ENCODE measurements around the gene LARP4.

GRCh38 chr12:50404307-50404706, 3.6 kb downstream of the LARP4 start:
- TF ChIP-seq CTCF (conservative IDR thresholded peaks at IDR 0.05 in 1 of 2, IDR thresholded peaks at IDR 0.05 in 1 of 2; ENCODE audit: low read depth in 1 of 2, low read length in 2 of 2) (no peak), EZH2 (IDR thresholded peaks at IDR 0.05; ENCODE audit: low read length, missing control alignments) (no peak)
